ENCODE measurements around the gene SRGAP3.

DNA sequence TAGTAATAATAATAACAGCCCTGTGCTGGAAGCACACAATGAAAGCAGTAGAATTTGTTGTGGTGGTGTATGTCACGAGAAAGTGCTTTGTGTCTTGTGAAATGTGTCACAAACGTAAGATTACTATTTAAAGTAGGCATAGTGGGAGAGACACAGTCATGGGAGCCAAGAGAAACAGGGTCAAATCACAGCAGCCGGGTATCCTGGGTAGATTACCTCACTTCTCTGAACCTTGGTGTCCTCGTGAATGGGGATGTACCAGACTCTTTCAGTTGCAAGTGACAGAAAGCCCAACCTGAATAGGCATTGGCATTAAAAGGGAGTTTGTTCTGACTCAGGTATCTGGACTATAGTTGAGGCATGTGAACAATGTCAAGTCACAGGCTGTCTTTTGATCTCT lies 29.1 kb upstream of the SRGAP3 start:
- TF ChIP-seq, protein P1, sequence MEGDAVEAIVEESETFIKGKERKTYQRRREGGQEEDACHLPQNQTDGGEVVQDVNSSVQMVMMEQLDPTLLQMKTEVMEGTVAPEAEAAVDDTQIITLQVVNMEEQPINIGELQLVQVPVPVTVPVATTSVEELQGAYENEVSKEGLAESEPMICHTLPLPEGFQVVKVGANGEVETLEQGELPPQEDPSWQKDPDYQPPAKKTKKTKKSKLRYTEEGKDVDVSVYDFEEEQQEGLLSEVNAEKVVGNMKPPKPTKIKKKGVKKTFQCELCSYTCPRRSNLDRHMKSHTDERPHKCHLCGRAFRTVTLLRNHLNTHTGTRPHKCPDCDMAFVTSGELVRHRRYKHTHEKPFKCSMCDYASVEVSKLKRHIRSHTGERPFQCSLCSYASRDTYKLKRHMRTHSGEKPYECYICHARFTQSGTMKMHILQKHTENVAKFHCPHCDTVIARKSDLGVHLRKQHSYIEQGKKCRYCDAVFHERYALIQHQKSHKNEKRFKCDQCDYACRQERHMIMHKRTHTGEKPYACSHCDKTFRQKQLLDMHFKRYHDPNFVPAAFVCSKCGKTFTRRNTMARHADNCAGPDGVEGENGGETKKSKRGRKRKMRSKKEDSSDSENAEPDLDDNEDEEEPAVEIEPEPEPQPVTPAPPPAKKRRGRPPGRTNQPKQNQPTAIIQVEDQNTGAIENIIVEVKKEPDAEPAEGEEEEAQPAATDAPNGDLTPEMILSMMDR (IDR thresholded peaks at IDR 0.05): no peak
- TF ChIP-seq POLR2A (IDR thresholded peaks at IDR 0.05): no peak
